ENCODE measurements around the gene TOR1B.

Gene TOR1B

GRCh38 chr9:129849901-129850300 lies 46.9 kb downstream of the TOR1B start:
- DNase-seq = no peak

GRCh38 chr9:129850821-129851550 lies 48.0 kb downstream of the TOR1B start:
- DNase-seq = no peak

GRCh38 chr9:129851821-129852220 lies 48.8 kb downstream of the TOR1B start:
- no peak for DNase-seq

GRCh38 chr9:129852579-129852978 lies 49.6 kb downstream of the TOR1B start:
- no peak for DNase-seq

GRCh38 chr9:129853614-129854013 lies 50.6 kb downstream of the TOR1B start:
- no peak for DNase-seq

GRCh38 chr9:129854588-129855110 lies 51.7 kb downstream of the TOR1B start:
- DNase-seq = no peak

- no peak for DNase-seq
These were observed 54.2 kb downstream of the TOR1B start for GRCh38 chr9:129857207-129857606.

- no peak for DNase-seq
These were observed 55.4 kb downstream of the TOR1B start for GRCh38 chr9:129858167-129858962.

Measured in NCI-H1694 treated with DMSO at 0.1 percent for 48 hours (cell line).